GM18861 (cell line): ENCODE data around the gene BDNF.
"Not testable (repeated sequence)": the region's sequence is repeated elsewhere in the genome, so short reads cannot be mapped to it uniquely, and the experiment has no call there.

Source experiments
- ATAC-seq: cut with Tn5 transposase; IDR thresholded peaks from one replicate; pipeline ENCODE4 v1.9.1; 2021; ENCODE audit not compliant: unreplicated experiment

BDNF gene

GRCh38 chr11:27672836-27673464 is 27.3 kb downstream of the BDNF start:
- no peak for ATAC-seq

DNA sequence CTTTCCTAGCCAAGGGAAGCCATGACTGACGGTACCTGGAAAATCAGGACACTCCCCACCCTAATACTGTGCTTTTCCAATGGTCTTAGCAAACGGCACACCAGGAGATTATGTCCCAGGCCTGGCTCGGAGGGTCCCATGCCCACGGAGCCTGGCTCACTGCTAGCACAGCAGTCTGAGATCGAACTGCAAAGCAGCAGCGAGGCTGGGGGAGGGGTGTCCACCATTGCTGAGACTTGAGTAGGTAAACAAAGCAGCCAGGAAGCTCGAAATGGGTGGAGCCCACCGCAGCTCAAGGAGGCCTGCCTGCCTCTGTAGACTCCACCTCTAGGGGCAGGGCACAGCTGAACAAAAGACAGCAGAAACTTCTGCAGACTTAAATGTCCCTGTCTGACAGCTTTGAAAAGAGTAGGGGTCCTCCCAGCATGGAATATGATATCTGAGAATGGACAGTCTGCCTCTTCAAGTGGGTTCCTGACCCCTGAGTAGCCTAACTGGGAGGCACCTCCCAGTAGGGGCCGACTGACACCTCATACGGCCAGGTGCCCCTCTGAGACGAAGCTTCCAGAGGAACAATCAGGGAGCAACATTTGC is 34.6 kb downstream of the BDNF start:
- not testable (repeated sequence) for ATAC-seq

GRCh38 chr11:27663326-27663725 is 36.9 kb downstream of the BDNF start:
- ATAC-seq = no peak

GRCh38 chr11:27660171-27660570 is 40.1 kb downstream of the BDNF start:
- no peak for ATAC-seq

DNA sequence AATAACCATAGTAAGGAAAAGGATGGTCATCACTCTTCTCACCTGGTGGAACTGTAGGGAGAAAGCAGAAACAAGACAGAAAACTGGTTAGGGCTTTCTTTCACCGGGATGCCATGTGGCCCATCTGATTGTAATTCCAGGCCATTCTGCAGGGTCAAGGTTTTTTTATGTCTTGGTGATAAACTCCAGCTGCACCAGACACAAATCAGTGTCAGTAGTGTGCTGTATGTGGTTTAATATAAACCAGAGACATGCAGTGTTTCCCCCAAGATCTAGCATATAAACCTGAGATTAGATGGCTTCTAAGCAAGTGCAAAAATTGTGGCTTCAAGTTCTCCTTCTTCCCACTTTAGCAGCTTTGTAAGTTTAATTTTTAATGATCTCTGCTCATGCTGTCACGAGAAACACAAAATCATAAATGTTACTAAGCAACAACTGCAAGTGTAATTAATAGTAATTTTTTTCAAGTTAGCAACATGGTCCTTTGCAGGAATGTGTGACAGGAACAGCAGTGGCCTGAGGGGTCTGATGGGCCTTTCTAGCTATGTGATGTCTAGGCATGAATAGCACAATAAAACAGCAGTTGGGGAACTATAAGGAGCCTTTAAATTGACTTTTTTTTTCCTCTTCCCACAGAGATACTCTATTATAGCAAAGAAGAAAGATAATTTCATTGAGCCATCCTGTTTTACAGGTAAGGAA is 41.6 kb downstream of the BDNF start:
- no peak for ATAC-seq

DNA sequence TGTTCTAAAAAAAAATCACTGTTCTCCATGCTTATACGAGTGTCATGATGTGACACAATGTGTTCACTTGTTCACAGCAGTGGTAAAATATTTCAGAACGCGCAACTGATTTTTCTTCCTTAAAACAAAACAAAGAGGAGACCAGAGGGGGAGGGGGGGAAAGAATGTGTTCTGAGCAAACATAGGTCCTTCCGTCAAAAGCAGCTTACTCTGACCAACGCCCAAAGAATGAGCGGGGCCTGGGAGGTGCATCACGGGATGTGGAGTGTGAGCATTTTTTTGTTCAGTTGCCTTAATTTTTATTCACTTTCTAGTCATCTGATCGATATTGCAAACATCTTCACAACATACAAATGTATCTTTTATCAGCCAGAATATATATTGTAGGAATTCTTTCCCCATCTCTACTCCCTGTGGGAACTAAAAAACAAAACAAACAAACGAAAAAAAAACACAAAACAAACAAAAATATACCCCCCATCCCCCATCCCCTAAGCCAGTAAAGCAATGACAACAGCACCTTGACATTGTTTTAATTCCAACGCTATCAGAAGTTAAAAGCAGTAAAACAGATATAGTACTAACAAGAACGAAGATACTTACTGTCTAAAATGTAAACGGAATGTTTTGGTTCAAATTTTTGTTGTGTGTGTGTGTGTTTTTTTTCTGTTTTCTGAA is 43.3 kb downstream of the BDNF start:
- ATAC-seq = no peak

- no peak for ATAC-seq
Observed at GRCh38 chr11:27656320-27656719, 43.9 kb downstream of the BDNF start.

- ATAC-seq = no peak
Observed at GRCh38 chr11:27653990-27654758, 46.1 kb downstream of the BDNF start.

DNA sequence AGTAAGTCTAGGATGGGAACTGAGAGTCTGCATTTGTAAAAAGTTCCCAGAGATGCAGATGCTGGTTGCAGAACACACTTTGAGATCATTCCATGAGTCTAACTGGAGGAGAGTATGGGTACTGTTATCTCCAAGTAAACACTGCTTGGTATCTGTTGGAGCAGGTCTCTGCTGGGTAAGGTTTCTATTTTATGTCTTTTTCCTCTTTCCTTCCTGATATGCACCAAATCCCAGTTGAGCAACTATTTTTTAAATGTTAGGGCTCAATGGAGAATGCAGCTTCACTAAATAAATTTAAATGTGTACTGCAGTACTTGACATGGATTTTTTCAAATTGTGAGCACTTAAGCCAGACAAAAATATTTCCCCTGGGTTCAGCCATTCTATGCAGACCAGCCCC is 48.5 kb downstream of the BDNF start:
- no peak for ATAC-seq

DNA sequence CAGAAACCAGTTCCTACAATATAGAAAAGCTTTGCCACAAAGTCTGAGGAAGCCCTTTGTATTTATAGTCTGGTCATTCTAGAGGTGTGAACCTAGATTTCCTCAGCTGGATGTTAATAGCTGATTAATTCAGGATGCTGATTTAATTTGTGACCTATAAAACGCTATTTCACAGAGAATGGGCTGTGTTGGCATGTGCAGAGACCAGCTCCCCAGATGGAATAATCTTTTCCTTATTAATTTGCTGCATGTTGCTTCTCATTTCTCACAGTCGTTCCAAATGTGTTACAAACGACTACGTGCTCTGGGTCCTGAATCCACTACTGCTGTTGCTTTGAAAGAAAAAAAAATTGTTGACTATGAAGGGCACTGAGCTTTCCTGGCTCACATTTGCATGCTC is 49.3 kb downstream of the BDNF start:
- ATAC-seq = no peak

GRCh38 chr11:27649800-27650199 is 50.5 kb downstream of the BDNF start:
- ATAC-seq = no peak

DNA sequence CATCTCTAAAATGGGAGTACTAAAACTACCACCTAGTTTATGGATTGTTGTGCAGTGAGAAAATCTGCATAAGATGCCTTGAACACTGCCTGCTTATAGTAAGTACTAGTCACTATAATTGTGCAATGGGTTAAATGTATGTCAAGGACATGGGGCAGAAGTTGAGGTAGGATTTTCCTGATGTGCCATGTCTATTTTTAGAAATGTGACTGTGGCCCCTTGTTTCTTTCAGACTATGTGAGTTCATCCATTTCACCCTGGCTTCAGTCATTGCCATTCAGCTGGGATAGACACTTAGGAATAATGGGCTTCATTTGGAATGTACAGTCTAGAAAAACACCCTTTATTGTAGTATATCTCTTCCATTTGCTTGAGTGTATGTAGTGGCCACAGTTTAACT is 51.4 kb downstream of the BDNF start:
- no peak for ATAC-seq

DNA sequence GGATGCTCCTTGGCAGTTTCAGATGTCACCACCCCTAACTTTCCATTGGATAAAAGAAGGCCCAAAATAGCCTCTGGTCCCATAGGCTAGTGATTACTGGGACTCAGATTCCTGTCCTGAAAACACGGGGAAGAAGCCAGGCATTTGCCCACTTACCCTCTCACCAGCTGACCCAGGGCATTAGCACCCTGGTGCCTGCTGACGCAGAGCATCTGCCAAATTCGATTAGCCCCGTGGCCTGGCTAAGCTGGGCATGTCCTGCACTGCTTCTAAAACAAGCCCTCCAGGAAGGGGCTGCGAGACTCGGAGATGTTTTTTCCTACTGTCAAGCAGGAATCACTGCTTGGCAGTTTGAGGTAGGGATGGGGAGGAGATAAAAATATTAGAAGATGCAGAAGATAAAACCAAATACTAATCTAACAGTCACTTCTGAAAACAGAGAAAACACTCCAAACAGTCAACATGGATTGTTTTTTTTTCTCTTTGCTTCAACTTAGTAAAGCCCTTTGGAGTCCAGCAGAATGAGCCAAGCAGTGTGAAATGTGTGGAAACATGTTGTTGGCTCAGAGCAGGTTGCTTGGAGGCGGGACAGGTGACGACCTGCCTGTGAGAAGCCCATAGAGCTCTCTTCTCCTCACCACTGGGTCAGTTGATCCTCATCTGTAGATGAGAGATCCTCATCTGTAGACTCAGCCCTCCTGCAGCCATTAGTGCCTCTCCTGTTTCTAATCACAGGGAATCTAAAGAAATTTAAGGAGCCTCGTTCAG is 54.0 kb downstream of the BDNF start:
- ATAC-seq = no peak

DNA sequence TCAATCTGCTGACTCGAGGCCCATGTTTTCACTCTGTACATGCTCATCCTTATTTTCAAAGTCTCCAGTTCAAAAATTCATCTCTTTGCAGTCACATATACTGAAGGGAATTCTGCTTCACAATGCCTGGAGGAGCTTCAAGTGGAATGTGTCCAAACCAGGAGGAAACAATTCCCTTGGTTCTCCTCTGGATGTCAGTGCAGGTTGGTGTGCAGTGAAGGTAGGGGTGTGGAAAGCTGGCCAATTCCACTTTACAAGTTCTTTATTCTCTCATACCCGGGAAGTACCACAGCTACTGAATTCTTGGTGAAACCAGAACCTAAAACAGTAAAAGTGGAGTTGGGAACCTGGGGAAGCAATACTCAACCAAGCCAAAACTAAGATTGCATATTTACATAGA is 57.3 kb downstream of the BDNF start:
- ATAC-seq = no peak

GRCh38 chr11:27640954-27641353 is 59.3 kb downstream of the BDNF start:
- no peak for ATAC-seq

DNA sequence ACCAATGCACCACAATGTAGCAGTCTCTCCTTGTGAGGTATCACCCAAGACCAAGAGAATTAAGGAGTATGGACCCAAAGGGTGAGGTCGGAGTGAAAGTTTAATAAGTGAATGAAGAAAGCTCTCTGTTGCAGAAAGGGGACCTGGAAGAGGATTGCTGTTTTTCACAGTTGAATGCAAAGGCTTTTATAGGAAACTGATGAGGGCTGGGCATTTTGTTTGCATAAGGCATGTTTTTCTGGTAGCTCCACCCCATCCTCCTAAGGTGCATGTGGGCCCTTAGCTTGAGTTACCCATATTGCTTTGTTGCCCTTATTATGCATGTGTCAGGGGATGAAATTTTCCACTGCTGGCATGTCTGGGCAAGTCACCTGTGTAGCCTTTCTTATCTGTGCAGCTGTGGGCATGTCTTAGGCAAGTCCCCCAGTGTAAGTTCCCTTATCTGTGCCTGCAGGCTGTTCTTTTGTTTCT is 64.7 kb downstream of the BDNF start:
- ATAC-seq = peak; percentile 62

- ATAC-seq = not testable (repeated sequence)
Observed at GRCh38 chr11:27634776-27635175, 65.5 kb downstream of the BDNF start.

DNA sequence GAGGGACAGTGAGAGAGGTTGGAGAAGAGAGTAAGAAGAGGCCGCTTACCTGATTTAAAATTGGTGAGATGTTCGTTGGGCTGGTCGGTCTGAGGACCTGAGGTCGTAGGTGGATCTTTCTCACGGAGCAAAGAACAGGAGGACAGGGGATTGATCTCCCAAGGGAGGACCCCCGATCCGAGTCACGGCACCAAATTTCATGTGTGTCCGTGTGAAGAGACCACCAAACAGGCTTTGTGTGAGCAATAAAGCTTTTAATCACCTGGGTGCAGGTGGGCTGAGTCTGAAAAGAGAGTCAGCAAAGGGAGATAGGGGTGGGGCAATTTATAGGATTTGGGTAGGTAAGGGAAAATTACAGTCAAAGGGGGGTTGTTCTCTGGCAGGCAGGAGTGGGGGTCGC is 66.0 kb downstream of the BDNF start:
- ATAC-seq = not testable (repeated sequence)

GRCh38 chr11:27629023-27629422 is 71.2 kb downstream of the BDNF start:
- not testable (repeated sequence) for ATAC-seq

- ATAC-seq = no peak
Observed at GRCh38 chr11:27627979-27628378, 72.3 kb downstream of the BDNF start.
